Left ventricle myocardium inferior (tissue), 1 donor: Measurements from ENCODE around the gene NXF1. TPM values are rescaled to one million over a fixed set of nuclear protein-coding genes. Genes with fewer than 3 reads are reported as not detected.

Source experiments
- DNase-seq: peaks from one replicate; pipeline ENCODE4 v3.0.0-alpha.2; 2020
- H3K27ac ChIP-seq: fragments of 200-600 bp; replicated peaks from 2 replicates; pipeline ENCODE4 v1.8.0; 2021
- H3K27me3 ChIP-seq: fragments of 200-600 bp; 2 replicates; pipeline ENCODE4 v1.8.0; 2021; ENCODE audit warnings: low read depth
- H3K36me3 ChIP-seq: fragments of 200-600 bp; 2 replicates; pipeline ENCODE4 v1.8.0; 2021
- H3K4me1 ChIP-seq: fragments of 200-600 bp; 2 replicates; pipeline ENCODE4 v1.8.0; 2021
- H3K4me3 ChIP-seq: fragments of 200-600 bp; 2 replicates; pipeline ENCODE4 v1.8.0; 2021; ENCODE audit warnings: mild to moderate bottlenecking, moderate library complexity
- H3K9me3 ChIP-seq: fragments of 200-600 bp; replicated peaks from 2 replicates; pipeline ENCODE4 v1.8.0; 2021
- CTCF ChIP-seq: fragments of 200-600 bp; IDR thresholded peaks from 2 replicates; pipeline ENCODE4 v1.8.0; 2021; ENCODE audit warnings: antibody characterized with exemption, mild to moderate bottlenecking, borderline replicate concordance
- intact Hi-C: fragments of 100-400 bp; cut with micrococcal nuclease; formaldehyde crosslinking; loops from one replicate; pipeline ENCODE4 v1.11.0; 2022
- total RNA-seq: library from RNA; stranded (reverse); fragmentation: NEBNext Ultra II Directional; extraction: Animal tissue kit (Norgen Biotek cat#: 25700); gene quantifications from one replicate; pipeline ENCODE4 v1.2.1, GENCODE V29; 2021
- donor health status: DM: no; HTN: yes; CAD: no; lungs with severe emphysema.

NXF1 gene
- total RNA-seq, 1 donor from 2014 or later = 43.2 TPM

GRCh38 chr11:62757846-62758788 is 47.1 kb downstream of the NXF1 start:
- Histone ChIP-seq H3K27ac (no peak overlapping the region), H3K27me3 (no peaks in the 10 kb centered on the region), H3K36me3 (peaks cover under 1% of the 10 kb centered on the region), H3K4me3 (no peak overlapping the region), H3K4me1 (peaks cover 28% of the 10 kb centered on the region), H3K9me3 (no peaks in the 10 kb centered on the region)
- intact Hi-C loops = no loop called here
- TF ChIP-seq CTCF = no peak
- DNase-seq = no peak

GRCh38 chr11:62755086-62755615 is 50.1 kb downstream of the NXF1 start:
- H3K4me1 ChIP-seq = peaks cover 39% of the 10 kb centered on the region
- H3K9me3 ChIP-seq = no peaks in the 10 kb centered on the region
- H3K36me3 ChIP-seq = peaks cover 14% of the 10 kb centered on the region
- intact Hi-C loops = no loop called here
- TF ChIP-seq CTCF = no peak
- no peak for DNase-seq
- no peak overlapping the region for H3K27ac ChIP-seq
- H3K4me3 ChIP-seq = no peak overlapping the region
- H3K27me3 ChIP-seq = no peaks in the 10 kb centered on the region

- no peaks in the 10 kb centered on the region for H3K27me3 ChIP-seq
- H3K9me3 ChIP-seq = no peaks in the 10 kb centered on the region
- DNase-seq = peak; percentile 95
- no peak for TF ChIP-seq CTCF
- peak within 1 kb of the TSS; percentile 76 for H3K4me3 ChIP-seq
- peaks cover 14% of the 10 kb centered on the region for H3K36me3 ChIP-seq
- H3K27ac ChIP-seq = peak within 1 kb of the TSS; percentile 98
- intact Hi-C loops = no loop called here
- H3K4me1 ChIP-seq = peaks cover 41% of the 10 kb centered on the region
Observed at GRCh38 chr11:62753736-62754603, 51.3 kb downstream of the NXF1 start, which contains the start of gene ZBTB3. TSS of gene ZBTB3 (minus strand) at chr11:62754160. CDS start at chr11:62753664, 496 bp downstream.

- TF ChIP-seq CTCF = no peak
- DNase-seq = no peak
- H3K4me1 ChIP-seq = peaks cover 41% of the 10 kb centered on the region
- no peaks in the 10 kb centered on the region for H3K27me3 ChIP-seq
- peaks cover 14% of the 10 kb centered on the region for H3K36me3 ChIP-seq
- H3K4me3 ChIP-seq = peak overlapping the region; percentile 76
- intact Hi-C loops = no loop called here
- H3K9me3 ChIP-seq = no peaks in the 10 kb centered on the region
- peak overlapping the region; percentile 98 for H3K27ac ChIP-seq
Observed at GRCh38 chr11:62752994-62753735, 52.1 kb downstream of the NXF1 start.
